Measurements from ENCODE around the gene P2RY12.

The P2RY12 gene

GRCh38 chr3:151307131-151307530 is 77.4 kb downstream of the P2RY12 start:
- DNase-seq (ENCODE audit: low spot score), result no peak

GRCh38 chr3:151306168-151306810 is 78.3 kb downstream of the P2RY12 start:
- no peak for DNase-seq (ENCODE audit: low spot score)

GRCh38 chr3:151305775-151306151 is 78.8 kb downstream of the P2RY12 start:
- no peak for DNase-seq (ENCODE audit: low spot score)

GRCh38 chr3:151305060-151305774 is 79.3 kb downstream of the P2RY12 start:
- DNase-seq (ENCODE audit: low spot score), result peak; percentile 64

GRCh38 chr3:151303751-151304150 is 80.8 kb downstream of the P2RY12 start:
- DNase-seq (ENCODE audit: low spot score), result no peak

GRCh38 chr3:151301787-151302186 is 82.8 kb downstream of the P2RY12 start:
- peak; percentile 44 for DNase-seq (ENCODE audit: low spot score)

- DNase-seq (ENCODE audit: low spot score), result no peak
Observed at GRCh38 chr3:151300539-151300938, 84.0 kb downstream of the P2RY12 start.

- no peak for DNase-seq (ENCODE audit: low spot score)
Observed at GRCh38 chr3:151299006-151299405, 85.5 kb downstream of the P2RY12 start.

- no peak for DNase-seq (ENCODE audit: low spot score)
Observed at GRCh38 chr3:151297429-151297828, 87.1 kb downstream of the P2RY12 start.

GRCh38 chr3:151296226-151296625 is 88.3 kb downstream of the P2RY12 start:
- DNase-seq (ENCODE audit: low spot score), result no peak

- no peak for DNase-seq (ENCODE audit: low spot score)
Observed at GRCh38 chr3:151293127-151293526, 91.4 kb downstream of the P2RY12 start.

- DNase-seq (ENCODE audit: low spot score), result no peak
Observed at GRCh38 chr3:151290673-151291072, 93.9 kb downstream of the P2RY12 start.

GRCh38 chr3:151289445-151289844 is 95.1 kb downstream of the P2RY12 start:
- no peak for DNase-seq (ENCODE audit: low spot score)

Data from activated CD4-positive, alpha-beta T cell treated with anti-CD3 and anti-CD28 coated beads, Interleukin-2, Interleukin-4, amounts not matched to agents 100 ng/mL and 50 ng/mL, durations not matched to agents 16 hours and 8 hours (primary cell).